CD4-positive, alpha-beta T cell treated with Interleukin-6 at 100 ng/mL for 8 hours (primary cell): ENCODE data around the gene PRR15L.
"Not testable (repeated sequence)": the region's sequence is repeated elsewhere in the genome, so short reads cannot be mapped to it uniquely, and the experiment has no call there.

Experiments used
- DNase-seq: peaks from one replicate; pipeline ENCODE4 v3.0.0-alpha.2; 2020; ENCODE audit warnings: mixed read lengths, low spot score

PRR15L gene, protein sequence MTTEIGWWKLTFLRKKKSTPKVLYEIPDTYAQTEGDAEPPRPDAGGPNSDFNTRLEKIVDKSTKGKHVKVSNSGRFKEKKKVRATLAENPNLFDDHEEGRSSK

DNA sequence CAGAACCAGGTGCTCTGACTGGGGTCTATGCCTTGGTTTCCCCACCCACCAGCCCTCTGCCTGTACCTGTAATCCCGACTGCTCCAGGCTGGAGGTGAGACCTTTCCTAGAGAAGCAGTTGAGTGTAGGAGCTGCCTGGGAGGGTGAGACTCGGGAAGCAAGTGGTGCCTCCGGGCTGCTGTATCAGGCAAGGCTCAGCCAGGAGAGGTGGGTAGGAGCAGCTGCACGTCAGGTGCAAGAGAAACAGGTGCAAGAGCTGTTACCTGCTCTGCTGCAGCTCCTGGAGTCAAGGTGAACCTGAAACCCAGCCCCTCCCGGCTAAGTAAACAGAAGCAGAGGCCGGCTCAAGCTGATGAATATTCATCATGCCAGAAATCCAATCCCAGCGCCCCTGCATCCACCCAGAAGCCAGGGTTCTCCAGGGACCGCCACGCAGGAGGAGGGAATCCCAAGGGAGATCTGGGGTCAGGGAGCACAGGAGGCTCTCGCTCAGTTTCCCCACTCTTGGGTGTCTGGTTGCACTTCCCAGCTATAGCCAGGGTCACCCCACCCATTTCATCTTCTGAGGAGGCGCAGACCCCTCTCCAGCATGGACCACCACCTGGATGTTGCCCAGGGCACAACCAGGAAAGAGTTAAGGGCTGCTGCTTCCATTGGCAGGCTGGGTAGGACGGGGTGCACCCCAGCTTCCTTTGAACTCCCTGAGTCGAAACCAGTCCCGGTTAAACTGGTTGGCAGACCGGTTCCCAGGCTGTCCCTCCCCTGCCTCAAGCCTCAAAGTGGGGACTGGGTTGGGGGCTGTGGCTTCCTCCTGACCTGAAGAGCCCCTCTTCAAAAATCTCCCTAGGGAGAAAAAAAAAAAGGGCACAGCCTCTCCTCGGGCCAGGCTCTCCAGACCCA lies at the start of gene PRR15L:
PRR15L (minus strand) TSS at position 293 of the 900 bp plus-strand sequence. CDS start 4,649 bp downstream, outside the sequence.
- no peak for DNase-seq

- no peak for DNase-seq
Observed at GRCh38 chr17:48006936-48007709, 49.4 kb upstream of the PRR15L start.

GRCh38 chr17:48004983-48005382 lies 47.3 kb upstream of the PRR15L start:
- DNase-seq: no peak

DNA sequence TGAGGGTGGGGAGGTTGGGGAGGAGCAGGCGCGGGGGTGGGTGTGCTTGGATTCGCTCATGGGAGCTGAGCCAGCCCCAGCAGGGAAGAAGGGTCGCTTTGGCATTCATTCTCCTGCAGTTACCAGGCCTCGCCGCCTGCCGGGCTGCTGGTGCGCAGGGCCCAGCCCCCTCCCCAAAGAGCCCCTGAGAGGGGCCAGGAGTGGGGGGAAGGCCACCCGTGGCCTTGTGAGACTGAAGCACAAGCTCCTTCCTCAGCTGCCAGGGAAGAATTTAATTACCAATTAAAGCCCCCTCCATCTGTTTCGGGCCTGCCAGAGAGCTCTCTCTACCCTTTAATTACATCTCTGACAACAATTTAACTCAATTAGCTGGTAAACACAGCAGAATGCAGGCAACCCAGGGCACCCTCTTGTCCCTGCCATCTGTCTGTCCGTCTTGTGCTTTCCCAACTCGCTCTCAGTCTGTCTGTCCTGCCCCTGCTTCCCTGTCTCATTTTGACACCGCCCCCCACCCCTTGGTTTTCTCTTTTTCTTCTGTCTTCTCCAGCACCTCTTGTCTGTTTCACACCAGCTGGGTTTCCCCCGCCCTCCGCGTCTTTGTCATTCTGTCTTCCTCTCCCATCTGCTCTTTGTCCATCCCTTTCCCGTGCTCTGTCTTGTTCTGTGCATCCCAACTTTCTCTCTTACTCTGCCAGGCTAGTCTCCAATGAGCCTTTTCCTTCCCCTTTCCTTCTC lies 45.9 kb upstream of the PRR15L start:
- DNase-seq: no peak

DNA sequence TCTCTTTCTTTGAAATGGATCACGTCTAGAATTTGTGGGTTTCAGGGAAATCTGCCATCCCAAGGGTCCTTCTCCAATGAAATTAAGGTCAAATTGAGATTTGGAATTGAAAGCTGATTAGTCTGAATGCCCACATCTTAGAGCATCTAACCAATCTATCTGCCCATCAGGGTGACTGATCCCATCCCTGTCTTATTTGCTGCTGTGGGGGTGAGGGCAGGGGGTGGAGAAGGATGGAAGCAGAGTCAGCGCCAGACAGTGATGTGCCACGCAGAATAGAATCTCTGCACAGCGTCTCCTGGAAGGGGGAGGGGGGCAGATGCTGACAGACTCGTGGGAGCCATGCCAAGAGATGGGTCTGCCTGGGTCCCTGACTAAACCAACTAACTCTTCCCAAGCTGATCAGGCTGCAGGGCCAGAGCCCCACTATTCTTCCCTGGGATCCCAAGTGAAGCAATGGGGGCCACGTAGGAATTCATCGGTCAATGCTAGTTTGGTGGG lies 45.3 kb upstream of the PRR15L start:
- DNase-seq: no peak

DNA sequence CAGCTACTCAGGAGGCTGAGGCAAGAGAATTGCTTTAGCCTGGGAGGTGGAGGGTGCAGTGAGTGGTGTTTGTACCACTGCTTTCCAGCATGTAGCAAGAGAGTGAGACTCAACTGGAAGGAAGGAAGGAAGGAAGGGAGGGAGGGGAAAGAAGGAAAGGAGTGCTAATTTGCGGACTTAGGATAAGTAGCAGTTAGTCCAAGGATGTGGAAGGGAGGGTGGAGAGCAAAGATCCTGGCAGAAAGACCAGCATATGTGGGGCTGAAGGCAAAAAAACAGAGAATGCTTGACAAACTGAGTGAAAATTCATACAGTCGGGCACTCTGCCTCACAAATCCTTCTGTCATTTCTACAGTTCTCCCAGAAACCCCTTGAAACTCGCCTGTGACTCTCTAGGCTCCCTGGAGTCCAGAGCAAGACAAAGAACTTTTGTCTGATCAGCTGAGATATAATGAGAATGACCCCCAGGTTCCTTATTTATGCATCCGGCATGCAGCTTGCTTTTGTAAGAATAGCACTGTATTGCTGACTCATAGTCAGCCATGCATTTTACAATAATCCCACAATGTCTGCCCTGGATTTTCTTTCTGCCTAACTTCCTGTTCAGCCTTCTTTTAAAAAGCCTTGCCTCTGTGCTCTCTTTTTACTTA lies 44.7 kb upstream of the PRR15L start:
- DNase-seq: no peak

DNA sequence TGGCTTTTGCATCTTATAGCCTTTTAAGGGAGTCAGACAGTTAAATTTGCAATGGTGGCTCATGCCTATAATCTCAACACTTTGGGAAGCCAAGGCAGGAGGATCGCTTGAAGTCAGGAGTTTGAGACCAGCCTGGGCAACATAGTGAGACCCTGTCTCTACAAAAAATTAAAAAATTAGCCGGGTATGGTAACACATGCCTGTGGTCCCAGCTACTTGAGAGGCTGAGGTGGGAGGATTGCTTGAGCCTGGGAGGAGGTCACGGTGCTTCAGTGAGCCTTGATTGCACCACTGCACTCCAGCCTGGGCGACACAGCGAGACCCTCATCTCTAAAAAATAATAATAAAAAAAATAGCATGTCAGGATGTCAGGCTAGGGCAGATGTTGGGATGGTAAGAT lies 44.0 kb upstream of the PRR15L start:
- not testable (repeated sequence) for DNase-seq

- DNase-seq: no peak
Observed at GRCh38 chr17:48001197-48001596, 43.5 kb upstream of the PRR15L start.

GRCh38 chr17:47999582-47999981 lies 41.9 kb upstream of the PRR15L start:
- DNase-seq: no peak

DNA sequence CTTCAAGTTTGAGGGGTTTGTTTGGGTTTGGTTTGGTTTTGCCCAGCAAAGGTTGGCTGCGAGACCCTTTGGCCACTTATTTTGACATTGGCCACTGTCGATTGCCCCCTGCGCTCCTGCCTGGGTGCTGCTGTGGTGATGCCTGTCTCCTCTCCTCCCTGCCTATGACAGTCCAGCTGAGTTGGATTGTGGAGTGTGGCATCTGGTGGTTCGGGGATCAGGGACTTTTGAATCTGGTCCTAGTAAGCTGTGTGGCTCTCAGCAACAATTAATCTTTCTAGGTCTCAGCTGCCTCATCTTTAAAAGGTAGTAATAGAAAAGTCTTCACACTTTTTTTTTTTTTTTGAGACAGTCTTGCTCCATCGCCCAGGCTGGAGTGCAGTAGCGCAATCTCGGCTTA lies 40.4 kb upstream of the PRR15L start:
- no peak for DNase-seq

GRCh38 chr17:47997586-47997985 lies 39.9 kb upstream of the PRR15L start:
- DNase-seq: no peak

DNA sequence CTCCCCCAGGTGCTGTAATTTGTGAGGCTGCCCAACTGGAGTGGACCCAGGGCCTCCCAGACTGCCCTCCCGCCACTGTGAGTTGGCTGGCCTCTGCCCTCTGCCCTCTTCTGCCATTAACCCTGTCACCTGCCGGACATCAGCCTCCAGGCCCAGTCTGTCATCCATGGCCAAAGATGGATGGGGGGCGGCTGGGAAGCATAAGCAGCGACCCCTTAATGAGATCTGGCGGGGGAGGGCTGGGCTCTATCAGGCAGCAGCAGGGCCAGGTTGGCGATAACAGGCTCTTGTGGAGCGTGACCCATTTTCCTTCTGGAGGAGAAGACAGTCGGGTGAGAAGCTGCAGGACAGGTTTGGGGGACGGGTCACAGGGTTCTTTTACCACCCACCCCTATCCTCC lies 38.5 kb upstream of the PRR15L start:
- no peak for DNase-seq

DNA sequence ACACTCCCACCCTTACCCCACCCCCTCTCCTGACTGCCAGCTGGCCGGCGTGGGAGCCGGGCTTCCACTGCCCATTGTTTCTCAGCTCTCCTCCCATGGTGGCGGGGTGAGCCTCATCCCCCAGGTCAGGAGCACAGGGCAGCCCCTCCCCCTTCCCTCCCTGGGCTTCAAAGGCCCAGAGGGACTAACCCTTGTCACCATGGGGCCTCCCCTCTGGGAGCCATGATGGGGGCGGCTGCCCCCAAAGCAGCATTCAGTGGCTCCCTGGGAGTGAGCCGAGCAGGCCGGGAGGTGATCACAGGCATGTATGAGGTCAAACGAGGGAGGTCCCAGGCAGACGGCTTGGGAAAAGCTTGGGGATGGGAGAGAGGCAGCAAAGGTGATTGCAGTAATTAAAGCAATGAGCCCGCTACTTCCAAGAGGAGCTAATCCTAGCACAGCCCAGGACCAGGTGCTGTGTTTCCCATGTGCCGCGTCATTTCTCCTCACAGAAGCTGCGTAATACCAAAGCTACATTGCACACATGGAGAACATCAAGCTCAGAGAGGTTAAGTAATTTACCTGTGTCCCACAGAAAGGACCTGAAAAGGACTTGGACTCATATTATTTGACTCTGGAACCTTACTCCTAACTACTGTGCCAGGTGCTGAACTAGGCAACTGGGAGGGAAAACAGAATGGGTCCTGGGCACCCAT lies 37.7 kb upstream of the PRR15L start:
- no peak for DNase-seq

- no peak for DNase-seq
Observed at GRCh38 chr17:47994724-47995123, 37.0 kb upstream of the PRR15L start.

GRCh38 chr17:47993964-47994363 lies 36.3 kb upstream of the PRR15L start:
- DNase-seq: no peak

DNA sequence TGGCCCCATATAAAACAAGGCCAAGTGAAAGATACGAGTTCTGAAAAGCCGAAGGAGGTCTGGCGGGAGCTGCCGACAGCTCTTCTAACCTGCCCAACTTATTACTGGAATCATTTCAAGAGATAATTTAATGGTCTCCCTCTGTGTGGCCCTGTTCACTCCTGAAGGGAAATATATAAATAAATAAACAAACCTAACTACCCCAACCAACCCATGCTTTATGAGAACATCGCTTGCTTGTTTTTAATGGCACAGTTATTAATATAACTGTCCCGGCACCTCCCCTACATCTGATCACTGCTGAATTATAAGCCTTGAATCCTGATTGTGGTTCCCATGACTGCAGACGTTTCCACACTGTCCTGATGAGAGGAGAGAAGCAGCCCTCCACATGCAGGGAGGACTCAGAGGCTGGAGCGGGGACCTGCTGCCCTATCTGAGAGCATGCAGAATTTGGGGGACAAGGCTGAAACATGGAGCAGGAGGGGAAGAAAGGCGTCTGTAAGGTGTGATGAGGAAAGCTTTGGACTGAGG lies 35.4 kb upstream of the PRR15L start:
- no peak for DNase-seq

DNA sequence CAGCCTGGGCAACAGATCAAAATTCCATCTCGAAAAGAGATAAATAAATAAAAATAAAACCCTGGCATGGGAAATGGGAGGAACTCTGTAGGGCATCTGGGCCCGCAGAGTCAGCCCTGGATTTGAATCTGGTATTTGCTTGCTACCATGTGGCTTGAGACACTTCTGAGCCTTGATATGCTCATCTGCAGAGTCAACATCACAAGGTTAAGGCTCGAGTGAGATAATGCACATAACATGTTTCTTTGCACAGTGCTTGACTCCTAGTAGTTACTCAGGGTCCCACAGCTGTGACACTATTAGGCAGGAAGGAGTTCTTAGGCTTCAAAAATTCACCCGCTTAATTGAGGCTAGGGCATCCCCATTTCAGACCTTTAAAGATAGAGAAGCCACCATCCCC lies 34.5 kb upstream of the PRR15L start:
- no peak for DNase-seq

DNA sequence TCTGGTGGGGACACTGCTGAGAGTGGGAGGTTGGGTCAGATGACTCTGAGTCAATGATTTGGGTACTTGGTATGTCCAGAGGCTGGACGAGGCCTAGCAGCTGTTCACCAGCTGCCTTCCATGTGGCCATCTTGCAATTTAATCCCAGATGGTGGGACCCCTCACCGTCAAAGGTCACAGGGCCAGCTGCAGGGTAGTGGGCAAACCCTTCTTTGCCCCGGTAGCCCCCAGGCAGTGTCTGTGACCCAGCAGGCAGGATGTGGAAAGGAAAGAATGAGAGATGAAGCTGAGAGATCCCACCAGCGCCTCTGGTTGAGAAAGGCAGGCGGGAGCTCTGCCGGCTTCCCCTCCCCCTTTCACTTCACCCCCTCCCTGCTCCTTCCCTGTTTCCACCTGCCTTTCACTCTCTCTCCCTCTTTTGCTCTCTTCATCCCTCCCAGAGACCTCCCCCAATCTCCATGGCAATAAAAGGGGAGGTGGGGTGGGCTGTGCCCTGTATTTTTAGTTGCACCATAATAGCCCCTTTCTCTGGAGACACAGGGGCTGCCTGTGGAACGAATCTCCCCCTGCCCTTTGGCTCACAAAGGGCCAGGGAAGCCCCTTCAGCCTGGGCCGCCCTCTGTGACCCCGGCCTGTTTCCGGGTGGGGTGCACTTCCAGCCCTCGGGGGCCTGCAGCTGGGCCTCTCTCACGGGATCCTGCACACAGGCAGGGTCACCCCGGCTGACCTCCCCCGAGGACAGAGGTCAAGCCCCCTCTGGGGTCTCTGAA lies 33.5 kb upstream of the PRR15L start:
- DNase-seq: no peak

- no peak for DNase-seq
Observed at GRCh38 chr17:47989700-47990099, 32.0 kb upstream of the PRR15L start.

GRCh38 chr17:47989159-47989558 lies 31.5 kb upstream of the PRR15L start:
- DNase-seq: no peak
